Pericardium fibroblast (primary cell): ENCODE data around the gene MT1HL1. TPM values are rescaled to one million over a fixed set of nuclear protein-coding genes. Genes with fewer than 3 reads are reported as not detected.

Experiments
- total RNA-seq: library from RNA; depleted of rRNA; stranded (reverse); fragments of >200 nt; gene quantifications from 2 replicates; pipeline ENCODE4 v1.2.3, GENCODE V29; 2015

Gene MT1HL1
- total RNA-seq: not detected in 2 replicates

DNA sequence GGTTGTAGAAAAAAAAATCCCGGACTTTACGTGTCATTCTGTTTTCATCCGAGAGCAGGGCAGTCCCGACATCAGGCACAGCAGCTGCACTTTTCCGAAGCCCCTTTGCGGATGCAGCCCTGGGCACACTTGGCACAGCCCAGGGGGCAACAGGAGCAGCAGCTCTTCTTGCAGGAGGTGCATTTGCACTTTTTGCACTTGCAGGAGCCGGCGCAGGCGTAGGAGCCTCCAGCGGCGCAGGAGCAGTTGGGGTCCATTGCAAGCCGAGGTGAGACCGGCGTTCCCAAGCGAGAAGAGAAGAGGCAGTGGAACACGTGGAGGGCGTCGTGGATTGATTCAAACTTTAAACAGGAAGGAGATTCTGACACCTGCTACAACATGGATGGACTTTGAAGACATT, at the start of gene MT1HL1:
Gene MT1HL1 (minus strand): TSS at position 326 of the 400 bp plus-strand sequence. CDS start 69 bp downstream, at position 257.

DNA sequence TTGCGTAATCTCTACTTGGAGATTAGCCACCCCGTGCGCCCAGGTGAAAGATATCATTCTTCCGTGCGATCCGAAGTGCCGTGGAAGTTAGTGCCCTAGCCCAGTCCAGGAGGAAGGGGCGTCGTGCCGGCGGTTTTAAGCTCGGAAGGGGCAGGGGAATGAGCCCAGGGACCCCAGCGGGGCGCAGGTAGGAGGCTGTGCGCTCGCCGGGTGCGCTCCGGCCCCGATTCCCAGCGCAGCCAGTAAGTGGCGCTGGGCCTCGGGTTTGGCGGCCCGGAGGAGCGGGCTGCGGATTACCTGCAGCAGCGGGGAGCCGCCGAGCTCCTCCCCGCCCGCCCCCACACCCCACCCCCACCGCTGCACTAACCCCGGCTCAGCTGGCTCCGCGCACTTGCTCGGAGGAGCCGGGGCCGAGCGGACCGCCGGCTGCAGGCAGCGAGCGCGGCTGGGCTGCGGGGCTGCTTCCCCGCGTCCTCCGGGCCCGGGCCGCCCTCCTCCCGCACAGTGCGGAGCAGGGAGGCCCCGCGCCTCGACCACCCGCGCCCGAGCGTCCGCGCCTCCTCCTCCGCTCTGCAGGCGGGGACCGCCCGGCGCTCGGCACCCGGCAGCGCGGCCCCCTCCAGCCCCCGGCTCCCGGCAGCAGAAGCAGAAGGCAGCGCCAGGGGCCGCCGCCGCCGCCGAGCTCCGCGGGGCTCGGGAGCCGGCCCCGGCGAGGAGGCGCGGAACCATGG, 37.7 kb upstream of the MT1HL1 start, which contains the start of gene RYR2:
Gene RYR2 (plus strand): TSS at position 390 of the 731 bp plus-strand sequence. CDS start 338 bp downstream, at position 728.

Other genes with a start within 250 kb of the MT1HL1 start
- gene MTR, start 209.1 kb downstream of the MT1HL1 start, total RNA-seq: 16.5 and 23.2 TPM in 2 replicates
- gene RYR2, start 37.7 kb upstream of the MT1HL1 start, total RNA-seq: 0.09 and 1.2 TPM in 2 replicates